Measurements from ENCODE around the gene SLC35G1. TPM values are rescaled to one million over a fixed set of nuclear protein-coding genes. Genes with fewer than 3 reads are reported as not detected.

The SLC35G1 gene
- total RNA-seq: 3.7 and 3.8 TPM in 2 replicates

GRCh38 chr10:93893646-93894515 is at the start of gene SLC35G1:
SLC35G1 (plus strand) TSS chr10:93893978; CDS start chr10:93894034, 56 bp downstream.

Other genes with a start within 250 kb of the SLC35G1 start
- 4.5 and 6.7 TPM in 2 replicates for gene FRA10AC1, start 191.4 kb upstream of the SLC35G1 start, total RNA-seq
- gene LGI1, start 136.0 kb upstream of the SLC35G1 start, total RNA-seq: not detected in 2 replicates
- gene PLCE1, start 100.0 kb downstream of the SLC35G1 start, total RNA-seq: 0.24 and 1.6 TPM in 2 replicates

All from epithelial cell of alveolus of lung (primary cell).